Keratinocyte (primary cell): ENCODE data around the gene CHSY1.

Experiments
- CTCF ChIP-seq, 3 experiments: IDR thresholded peaks in 1 of 3; conservative IDR thresholded peaks in 1 of 3; optimal IDR thresholded peaks in 1 of 3; 2 replicates in 2 of 3; 3 replicates in 1 of 3; pipeline versions ENCODE3 to v1.5.1; 2011; ENCODE audit warnings: low read length in 3 of 3, mild to moderate bottlenecking in 3 of 3, moderate library complexity in 2 of 3, control low read depth in 1 of 3, inconsistent platforms in 1 of 3; ENCODE audit not compliant: insufficient read depth in 2 of 3; ENCODE audit errors: extremely low read depth in 1 of 3
- EZH2 ChIP-seq: IDR thresholded peaks from one replicate; pipeline ENCODE4 v1.6.1; 2012; ENCODE audit warnings: inconsistent platforms, mild to moderate bottlenecking, low read length, moderate library complexity

GRCh38 chr15:101286471-101287114 is 34.7 kb upstream of the CHSY1 start:
- TF ChIP-seq CTCF (optimal IDR thresholded peaks at IDR 0.05 in 1 of 3, IDR thresholded peaks at IDR 0.05 in 1 of 3, conservative IDR thresholded peaks at IDR 0.05 in 1 of 3; ENCODE audit: extremely low read depth in 1 of 3, insufficient read depth in 2 of 3, low read length in 3 of 3) (no peak), EZH2 (no peak)
